ENCODE measurements around the gene TAGAP. TPM values are rescaled to one million over a fixed set of nuclear protein-coding genes. Genes with fewer than 3 reads are reported as not detected.

TAGAP gene
- total and polyA plus RNA-seq, 2 donors (not counting 3 experiments of a cell fraction or from before 2014, with no cell fraction given), result not detected

DNA sequence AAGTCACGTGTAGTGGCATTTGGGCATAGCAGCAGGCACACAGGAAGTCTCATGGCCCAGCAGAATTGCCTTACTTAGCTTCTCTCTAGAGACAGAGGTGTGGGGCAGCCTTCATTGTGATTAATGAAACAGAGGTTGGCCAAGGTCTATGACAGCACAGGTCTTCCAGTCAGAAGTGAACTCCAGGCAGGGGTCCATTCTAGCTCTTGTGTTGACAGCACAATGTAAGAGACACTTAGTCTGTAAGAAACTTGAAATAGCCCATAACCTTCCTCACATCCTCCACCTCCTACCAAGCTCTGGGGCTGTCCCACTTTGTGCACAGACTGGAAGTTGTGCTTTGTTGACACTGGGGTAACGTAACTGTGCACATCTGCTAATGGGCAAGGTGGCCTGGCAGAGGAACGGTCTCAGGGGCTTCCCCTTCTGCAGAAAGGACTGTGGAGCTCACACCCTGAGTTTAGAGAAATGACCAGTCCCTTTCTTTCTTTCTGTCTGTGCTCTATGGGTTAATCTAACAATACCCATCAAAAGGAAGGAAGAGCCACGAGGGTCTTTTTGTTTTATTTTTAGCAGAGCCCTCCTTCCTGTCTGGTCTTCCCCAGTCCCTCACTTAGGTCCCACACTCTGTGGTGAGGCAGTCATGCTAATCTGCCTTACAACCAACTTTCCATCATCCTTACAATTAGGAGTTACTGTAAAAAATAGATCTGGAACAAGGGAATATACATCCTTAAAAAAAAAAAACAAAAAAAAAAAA is 35.6 kb upstream of the TAGAP start:
- Histone ChIP-seq H3K4me1 (ENCODE audit: control insufficient read depth, extremely low read depth, insufficient read depth, low read length) (no peaks in the 10 kb centered on the region), H3K4me3 (replicated peaks in 1 of 3; ENCODE audit: insufficient read depth in 1 of 3, low read depth in 1 of 3, low read length in 3 of 3) (no peak overlapping the region), H3K9me1 (replicated peaks; ENCODE audit: control insufficient read depth, extremely low read depth, insufficient read depth, low read length) (no peaks in the 10 kb centered on the region), H3K27me3 (ENCODE audit: control insufficient read depth in 2 of 2, insufficient read depth in 2 of 2, low read length in 2 of 2) (no peaks in the 10 kb centered on the region), H4K20me1 (replicated peaks; ENCODE audit: control insufficient read depth, extremely low read depth, insufficient read depth, low read length) (no peaks in the 10 kb centered on the region), H3K27ac (ENCODE audit: insufficient read depth, low read depth, low read length) (no peak overlapping the region), H3K9me3 (replicated peaks; ENCODE audit: control insufficient read depth, insufficient read depth, low read length) (no peaks in the 10 kb centered on the region), H3K36me3 (ENCODE audit: control insufficient read depth in 2 of 2, extremely low read depth in 1 of 2, insufficient read depth in 2 of 2, low read length in 2 of 2) (no peaks in the 10 kb centered on the region), H3K4me2 (ENCODE audit: insufficient read depth, low read length) (no peak overlapping the region), H3K9ac (replicated peaks; ENCODE audit: extremely low read depth, insufficient read depth, low read length) (no peak overlapping the region), H3K79me2 (ENCODE audit: control insufficient read depth, insufficient read depth, low read length) (no peaks in the 10 kb centered on the region), H2AFZ (ENCODE audit: low read depth, low read length) (no peak overlapping the region)
- CTCF ChIA-PET, result interaction anchor here (0.8 kb wide), 1 partner anchor 38 kb away, joined by 3 read pairs; no protein-coding TSS in a partner anchor
- POLR2A ChIA-PET, result no interaction called here
- BruUV-seq (replicated peaks), result no TSS peak
- no peak for FAIRE-seq
- intact Hi-C loops (cut with micrococcal nuclease) (no loop called here), dilution Hi-C loops (cut with MboI; ENCODE audit: extremely low pct_ligation_motif_present, low sequenced_read_pairs) (no loop called here)
- no peak for DNase-seq (ENCODE audit: low read depth, low spot score)
- no peak for TF ChIP-seq MYC (IDR thresholded peaks at IDR 0.05; ENCODE audit: low read depth, low read length)
- no peak for TF ChIP-seq FOS (IDR thresholded peaks at IDR 0.05; ENCODE audit: borderline replicate concordance, insufficient read depth, low read length)
- TF ChIP-seq POLR2A (IDR thresholded peaks at IDR 0.05; ENCODE audit: low read depth, low read length), result no peak
- TF ChIP-seq, protein P1, sequence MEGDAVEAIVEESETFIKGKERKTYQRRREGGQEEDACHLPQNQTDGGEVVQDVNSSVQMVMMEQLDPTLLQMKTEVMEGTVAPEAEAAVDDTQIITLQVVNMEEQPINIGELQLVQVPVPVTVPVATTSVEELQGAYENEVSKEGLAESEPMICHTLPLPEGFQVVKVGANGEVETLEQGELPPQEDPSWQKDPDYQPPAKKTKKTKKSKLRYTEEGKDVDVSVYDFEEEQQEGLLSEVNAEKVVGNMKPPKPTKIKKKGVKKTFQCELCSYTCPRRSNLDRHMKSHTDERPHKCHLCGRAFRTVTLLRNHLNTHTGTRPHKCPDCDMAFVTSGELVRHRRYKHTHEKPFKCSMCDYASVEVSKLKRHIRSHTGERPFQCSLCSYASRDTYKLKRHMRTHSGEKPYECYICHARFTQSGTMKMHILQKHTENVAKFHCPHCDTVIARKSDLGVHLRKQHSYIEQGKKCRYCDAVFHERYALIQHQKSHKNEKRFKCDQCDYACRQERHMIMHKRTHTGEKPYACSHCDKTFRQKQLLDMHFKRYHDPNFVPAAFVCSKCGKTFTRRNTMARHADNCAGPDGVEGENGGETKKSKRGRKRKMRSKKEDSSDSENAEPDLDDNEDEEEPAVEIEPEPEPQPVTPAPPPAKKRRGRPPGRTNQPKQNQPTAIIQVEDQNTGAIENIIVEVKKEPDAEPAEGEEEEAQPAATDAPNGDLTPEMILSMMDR (IDR thresholded peaks at IDR 0.05; ENCODE audit: extremely low read depth in 1 of 2, insufficient read depth in 1 of 2, low read depth in 1 of 2, low read length in 2 of 2), result no peak
- TF ChIP-seq, protein P2, sequence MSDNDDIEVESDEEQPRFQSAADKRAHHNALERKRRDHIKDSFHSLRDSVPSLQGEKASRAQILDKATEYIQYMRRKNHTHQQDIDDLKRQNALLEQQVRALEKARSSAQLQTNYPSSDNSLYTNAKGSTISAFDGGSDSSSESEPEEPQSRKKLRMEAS (IDR thresholded peaks at IDR 0.05; ENCODE audit: insufficient read depth, insufficient read length), result no peak
- TF ChIP-seq JUN (IDR thresholded peaks at IDR 0.05; ENCODE audit: borderline replicate concordance, insufficient read depth, insufficient read length, low read depth), result no peak
- TF ChIP-seq POLR2AphosphoS5 (IDR thresholded peaks at IDR 0.05; ENCODE audit: insufficient read depth, low read depth, low read length), result no peak
- TF ChIP-seq GATA2 (IDR thresholded peaks at IDR 0.05; ENCODE audit: insufficient read depth, insufficient read length, low read depth, low read length), result no peak
- TF ChIP-seq EZH2 (IDR thresholded peaks at IDR 0.05; ENCODE audit: borderline replicate concordance, low read depth, low read length, severe bottlenecking), result no peak
